Gastrocnemius medialis (tissue), 4 donors: ENCODE results near the gene LAMC2.

Source experiments
- POLR2A ChIP-seq, 2 donors: fragments of 450-650 bp; IDR thresholded peaks; one replicate each; pipeline ENCODE4 v1.6.1; 2017; ENCODE audit warnings: antibody characterized with exemption in 2 of 2, mild to moderate bottlenecking in 2 of 2, moderate library complexity in 2 of 2
- TF ChIP-seq, protein P1 (sequence below), 5 experiments: fragments of 450-650 bp in 3 of 5; fragments of 200-600 bp in 2 of 5; sonication (generic) in 2 of 5; IDR thresholded peaks in 4 of 5; conservative IDR thresholded peaks in 1 of 5; 1 replicate in 4 of 5; 2 replicates in 1 of 5; pipeline ENCODE4 v1.5.1; 2016 to 2019; ENCODE audit warnings: antibody characterized with exemption in 5 of 5, mild to moderate bottlenecking in 3 of 5, moderate library complexity in 3 of 5

DNA sequence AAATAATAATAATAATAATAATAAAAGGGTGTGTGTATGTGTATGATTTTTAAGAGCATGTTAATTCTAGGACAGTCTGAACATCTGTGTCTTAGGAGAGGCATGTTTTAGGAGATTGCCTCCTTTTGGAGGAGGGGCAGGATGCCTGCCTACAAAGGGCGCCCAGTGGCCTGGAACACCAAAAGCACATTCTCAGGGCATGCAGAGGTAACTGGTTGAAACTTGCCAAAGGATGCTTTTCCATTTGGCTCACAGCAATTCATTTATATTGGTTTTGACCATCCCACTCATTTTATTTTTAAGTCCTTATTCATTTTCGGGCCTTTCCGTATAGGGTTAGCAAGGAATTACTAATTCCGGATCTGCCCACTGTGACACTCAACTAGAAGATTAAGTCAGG, 21.1 kb upstream of the LAMC2 start:
- TF ChIP-seq, protein P1, sequence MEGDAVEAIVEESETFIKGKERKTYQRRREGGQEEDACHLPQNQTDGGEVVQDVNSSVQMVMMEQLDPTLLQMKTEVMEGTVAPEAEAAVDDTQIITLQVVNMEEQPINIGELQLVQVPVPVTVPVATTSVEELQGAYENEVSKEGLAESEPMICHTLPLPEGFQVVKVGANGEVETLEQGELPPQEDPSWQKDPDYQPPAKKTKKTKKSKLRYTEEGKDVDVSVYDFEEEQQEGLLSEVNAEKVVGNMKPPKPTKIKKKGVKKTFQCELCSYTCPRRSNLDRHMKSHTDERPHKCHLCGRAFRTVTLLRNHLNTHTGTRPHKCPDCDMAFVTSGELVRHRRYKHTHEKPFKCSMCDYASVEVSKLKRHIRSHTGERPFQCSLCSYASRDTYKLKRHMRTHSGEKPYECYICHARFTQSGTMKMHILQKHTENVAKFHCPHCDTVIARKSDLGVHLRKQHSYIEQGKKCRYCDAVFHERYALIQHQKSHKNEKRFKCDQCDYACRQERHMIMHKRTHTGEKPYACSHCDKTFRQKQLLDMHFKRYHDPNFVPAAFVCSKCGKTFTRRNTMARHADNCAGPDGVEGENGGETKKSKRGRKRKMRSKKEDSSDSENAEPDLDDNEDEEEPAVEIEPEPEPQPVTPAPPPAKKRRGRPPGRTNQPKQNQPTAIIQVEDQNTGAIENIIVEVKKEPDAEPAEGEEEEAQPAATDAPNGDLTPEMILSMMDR (IDR thresholded peaks at IDR 0.05 in 4 of 5, conservative IDR thresholded peaks at IDR 0.05 in 1 of 5) = no peak
- no peak for TF ChIP-seq POLR2A (IDR thresholded peaks at IDR 0.05)
